Astrocyte of the cerebellum (primary cell): ENCODE measurements around the gene HOXD13.

Experiments
- DNase-seq: peaks from one replicate; pipeline ENCODE4 v3.0.0-alpha.2; 2011; ENCODE audit warnings: low read depth
- H3K4me3 ChIP-seq: 2 replicates; pipeline ENCODE4 v1.5.1; 2011; ENCODE audit warnings: mild to moderate bottlenecking, low read depth, low read length, moderate library complexity
- CTCF ChIP-seq: IDR thresholded peaks from 2 replicates; pipeline ENCODE4 v1.5.1; 2012; ENCODE audit warnings: low read length, low read depth, moderate library complexity, mild to moderate bottlenecking; ENCODE audit errors: missing control alignments
- in situ Hi-C: cut with HindIII; loops from 2 replicates; pipeline ENCODE4 v1.10.0; 2017; ENCODE audit warnings: low sequenced_read_pairs

HOXD13 gene

GRCh38 chr2:176081376-176081836 lies 11.1 kb upstream of the HOXD13 start:
- in situ Hi-C loops: loop anchor here (25.0 kb wide), 1 partner anchor 1169 kb away; no protein-coding TSS in a partner anchor
- no peak for TF ChIP-seq CTCF
- H3K4me3 ChIP-seq: no peak overlapping the region
- DNase-seq: no peak

GRCh38 chr2:176081837-176082524 lies 10.5 kb upstream of the HOXD13 start:
- no peak for TF ChIP-seq CTCF
- DNase-seq: no peak
- in situ Hi-C loops: loop anchor here (25.0 kb wide), 1 partner anchor 1170 kb away; no protein-coding TSS in a partner anchor
- H3K4me3 ChIP-seq: no peak overlapping the region

GRCh38 chr2:176082525-176082823 lies 10.0 kb upstream of the HOXD13 start:
- no peak for DNase-seq
- no peak for TF ChIP-seq CTCF
- in situ Hi-C loops: loop anchor here (25.0 kb wide), 1 partner anchor 1170 kb away; no protein-coding TSS in a partner anchor
- H3K4me3 ChIP-seq: no peak overlapping the region

GRCh38 chr2:176082824-176083751 lies 9.4 kb upstream of the HOXD13 start:
- no peak overlapping the region for H3K4me3 ChIP-seq
- in situ Hi-C loops: loop anchor here (25.0 kb wide), 1 partner anchor 1171 kb away; no protein-coding TSS in a partner anchor
- TF ChIP-seq CTCF: no peak
- no peak for DNase-seq

- no peak within 1 kb of the TSS for H3K4me3 ChIP-seq
- in situ Hi-C loops: loop anchor here (25.0 kb wide), 1 partner anchor 1172 kb away; no protein-coding TSS in a partner anchor
- no peak for TF ChIP-seq CTCF
- DNase-seq: no peak
These were observed 8.7 kb upstream of the HOXD13 start, which contains the start of gene EVX2 for GRCh38 chr2:176083796-176084261. Gene EVX2 (minus strand): TSS chr2:176083962. CDS start chr2:176083776, 186 bp downstream.

GRCh38 chr2:176084611-176085119 lies 7.9 kb upstream of the HOXD13 start:
- in situ Hi-C loops: loop anchor here (25.0 kb wide), 1 partner anchor 1172 kb away; no protein-coding TSS in a partner anchor
- TF ChIP-seq CTCF: no peak
- H3K4me3 ChIP-seq: no peak overlapping the region
- no peak for DNase-seq
